Activated CD4-positive, alpha-beta memory T cell treated with anti-CD3 and anti-CD28 coated beads, Interleukin-2, amount 10 ng/mL, durations not matched to agents 7 days and 5 days (primary cell): ENCODE data around the gene VSX2. TPM values are rescaled to one million over a fixed set of nuclear protein-coding genes. Genes with fewer than 3 reads are reported as not detected.

Source experiments
- CTCF ChIA-PET: fragments of 350-600 bp; sonication (Branson Sonifier 250); formaldehyde crosslinking; loops from one replicate; lab custom pipeline; 2021; ENCODE audit warnings: antibody characterized with exemption, inconsistent platforms; lab: Charles Lee
- POLR2A ChIA-PET: fragments of 350-600 bp; sonication (Branson Sonifier 250); formaldehyde crosslinking; loops from one replicate; lab custom pipeline; 2021; ENCODE audit warnings: antibody characterized with exemption; lab: Charles Lee
- DNase-seq: peaks from one replicate; pipeline ENCODE4 v3.0.0-alpha.2; 2020
- H3K27ac Mint-ChIP-seq: one replicate; pipeline ENCODE4 v1.8.0; 2021; ENCODE audit warnings: mild to moderate bottlenecking, mixed read lengths
- H3K27me3 Mint-ChIP-seq: one replicate; pipeline ENCODE4 v1.8.0; 2021; ENCODE audit warnings: mixed read lengths
- H3K36me3 Mint-ChIP-seq: one replicate; pipeline ENCODE4 v1.8.0; 2021; ENCODE audit warnings: low read depth, mixed read lengths
- H3K4me1 Mint-ChIP-seq: one replicate; pipeline ENCODE4 v1.8.0; 2021; ENCODE audit warnings: mixed read lengths
- H3K4me3 Mint-ChIP-seq: one replicate; pipeline ENCODE4 v1.8.0; 2021; ENCODE audit warnings: mild to moderate bottlenecking, mixed read lengths
- H3K9me3 Mint-ChIP-seq: one replicate; pipeline ENCODE4 v1.8.0; 2021; ENCODE audit warnings: mixed read lengths
- total RNA-seq, 2 experiments: library from RNA; stranded (reverse); gene quantifications; one replicate each; pipeline ENCODE4 v1.2.3, GENCODE V29; 2021

VSX2 gene
- total RNA-seq, 2 experiments from 2014 or later = not detected

DNA sequence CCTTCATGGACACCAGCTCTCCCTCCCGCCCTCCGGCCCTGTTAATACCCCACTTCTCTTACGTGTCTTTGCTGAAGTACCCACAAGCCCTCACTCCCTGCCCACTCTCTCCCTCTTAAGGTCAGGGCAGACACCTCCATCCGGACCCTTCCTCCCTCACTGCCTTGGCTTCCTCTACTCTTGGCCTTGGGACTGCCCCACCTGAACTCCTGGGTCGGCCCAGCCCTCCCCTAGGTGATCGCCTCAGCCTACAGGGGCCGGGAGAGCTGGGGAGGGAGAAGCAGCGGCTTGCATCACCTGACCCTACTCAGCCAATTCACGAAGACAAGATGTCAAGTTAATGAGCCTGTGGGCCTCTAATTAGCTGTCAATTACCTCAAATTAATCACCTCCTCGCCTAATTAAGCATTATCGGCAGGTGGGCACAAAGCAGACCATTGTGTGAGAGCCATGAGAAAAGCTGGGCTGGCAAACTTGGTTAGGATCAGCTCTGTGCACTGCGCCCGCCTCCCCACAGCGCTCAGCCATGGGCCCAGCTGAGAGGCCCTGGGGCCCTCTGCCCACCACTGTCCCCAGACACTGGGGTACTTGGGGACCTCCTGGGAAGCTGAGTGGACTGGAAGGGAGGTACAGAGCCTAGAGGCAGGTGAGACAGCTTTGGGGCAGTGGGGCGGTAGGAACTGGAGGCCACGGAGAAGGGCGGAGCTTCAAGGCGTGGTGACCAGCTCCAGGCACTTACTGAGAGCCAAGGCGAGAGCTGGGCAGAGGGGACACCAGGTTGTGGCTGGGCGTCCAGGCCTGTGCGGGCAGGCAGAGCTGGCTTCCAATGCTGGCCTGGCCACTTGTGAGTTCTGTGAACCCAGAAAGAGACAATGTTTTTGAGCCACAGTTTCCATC is 25.1 kb upstream of the VSX2 start:
- ChIA-PET CTCF (no interaction called here), POLR2A (no interaction called here)
- H3K27ac Mint-ChIP-seq = no peak overlapping the region
- H3K27me3 Mint-ChIP-seq = peaks cover 12% of the 10 kb centered on the region
- H3K4me3 Mint-ChIP-seq = no peak overlapping the region
- no peak for DNase-seq
- H3K9me3 Mint-ChIP-seq = no peaks in the 10 kb centered on the region
- no peaks in the 10 kb centered on the region for H3K36me3 Mint-ChIP-seq
- H3K4me1 Mint-ChIP-seq = peaks cover 3% of the 10 kb centered on the region

DNA sequence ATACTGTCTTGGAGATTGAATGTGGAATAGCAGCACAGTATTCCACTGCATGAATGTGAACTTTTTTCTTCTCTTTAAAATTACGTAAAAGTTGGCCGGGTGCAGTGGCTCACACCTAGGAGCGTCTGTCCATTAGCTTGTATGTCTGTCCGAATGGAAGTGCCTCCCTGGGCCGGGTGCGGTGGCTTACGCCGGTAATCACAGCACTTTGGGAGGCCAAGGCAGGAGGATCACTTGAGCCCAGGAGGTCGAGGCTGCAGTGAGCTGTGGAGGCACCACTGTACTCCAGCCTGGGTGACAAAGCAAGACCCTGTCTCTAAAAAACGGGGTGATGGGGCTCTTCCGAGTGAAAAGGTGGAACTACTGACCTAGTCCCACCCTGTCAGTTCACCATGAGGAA is 22.6 kb upstream of the VSX2 start:
- Mint-ChIP-seq H3K27me3 (peaks cover 18% of the 10 kb centered on the region), H3K9me3 (no peaks in the 10 kb centered on the region), H3K4me1 (peaks cover 3% of the 10 kb centered on the region), H3K4me3 (no peak overlapping the region), H3K36me3 (no peaks in the 10 kb centered on the region), H3K27ac (no peak overlapping the region)
- ChIA-PET CTCF (interaction anchor here (1.3 kb wide), 1 partner anchor 35 kb away, joined by 3 read pairs; no protein-coding TSS in a partner anchor), POLR2A (no interaction called here)
- no peak for DNase-seq

DNA sequence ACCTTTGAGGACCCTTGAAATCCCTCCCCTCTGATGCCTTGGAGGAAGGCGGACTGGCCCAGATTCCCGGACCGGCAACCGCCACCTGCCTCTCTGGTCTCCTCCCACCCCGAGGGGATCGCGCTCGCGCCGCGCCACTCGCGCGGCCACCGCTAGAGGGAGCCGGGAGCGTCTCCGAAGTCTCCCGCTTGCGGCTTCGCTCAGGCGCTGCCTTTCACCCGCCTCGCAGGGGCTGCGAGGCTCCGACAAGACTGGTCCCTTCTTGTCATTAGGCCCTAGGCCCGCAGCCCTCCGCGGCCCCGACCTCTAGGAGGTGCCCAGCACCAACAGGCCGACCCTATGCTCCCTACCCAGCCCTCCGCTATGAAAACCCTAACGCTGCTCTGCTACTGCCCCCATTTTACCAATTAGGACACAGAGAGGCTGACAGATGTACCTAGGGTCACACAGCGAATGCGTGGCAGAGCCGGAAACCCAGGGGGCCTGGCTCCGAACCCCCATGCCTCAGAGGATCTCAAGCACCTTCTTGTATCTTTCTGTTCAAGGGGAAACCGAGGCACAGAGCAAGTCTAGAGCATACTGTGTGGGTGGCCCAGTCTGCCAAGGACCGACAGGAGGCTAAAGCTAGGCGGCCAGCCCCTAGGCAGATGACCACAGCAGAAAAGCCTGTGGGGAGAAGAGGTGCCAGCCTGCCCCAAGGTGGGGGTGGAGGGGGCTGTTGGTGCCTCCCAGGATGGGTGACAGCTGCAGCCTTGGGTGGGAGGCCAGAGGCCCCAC is 21.4 kb upstream of the VSX2 start:
- CTCF ChIA-PET = interaction anchor here (1.6 to 2.2 kb wide), 2 partner anchors 8 to 36 kb away, joined by 5 to 13 read pairs; no protein-coding TSS in a partner anchor
- peaks cover 18% of the 10 kb centered on the region for H3K27me3 Mint-ChIP-seq
- no peak overlapping the region for H3K27ac Mint-ChIP-seq
- peaks cover 3% of the 10 kb centered on the region for H3K4me1 Mint-ChIP-seq
- no peaks in the 10 kb centered on the region for H3K9me3 Mint-ChIP-seq
- peak; percentile 73 for DNase-seq
- H3K4me3 Mint-ChIP-seq = no peak overlapping the region
- no peaks in the 10 kb centered on the region for H3K36me3 Mint-ChIP-seq
- POLR2A ChIA-PET = no interaction called here

DNA sequence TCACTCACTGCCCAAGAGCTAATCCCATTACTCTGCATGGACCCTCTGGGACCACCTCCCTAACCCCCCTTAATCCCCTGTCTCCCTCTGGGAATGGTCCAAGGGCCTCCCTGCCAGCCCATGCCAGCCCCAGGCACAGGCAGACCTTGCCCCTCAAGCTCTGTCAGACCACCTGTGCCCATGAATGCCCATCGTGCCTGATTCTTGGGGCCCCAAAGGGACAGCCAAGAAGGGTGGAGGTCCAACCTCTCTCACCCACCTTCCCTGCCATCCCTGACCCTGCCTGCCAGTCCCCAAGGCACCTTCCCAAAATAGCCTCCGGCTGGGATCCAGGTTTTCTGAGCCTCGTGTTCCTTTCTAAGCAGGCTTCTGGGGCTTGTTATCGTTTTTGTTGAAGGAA is 20.8 kb upstream of the VSX2 start:
- ChIA-PET CTCF (interaction anchor here (1.0 to 2.2 kb wide), 3 partner anchors 9 to 35 kb away, joined by 3 to 13 read pairs (median 5); no protein-coding TSS in a partner anchor), POLR2A (no interaction called here)
- H3K4me3 Mint-ChIP-seq = no peak overlapping the region
- no peak for DNase-seq
- no peaks in the 10 kb centered on the region for H3K36me3 Mint-ChIP-seq
- no peaks in the 10 kb centered on the region for H3K9me3 Mint-ChIP-seq
- H3K27ac Mint-ChIP-seq = no peak overlapping the region
- peaks cover 18% of the 10 kb centered on the region for H3K27me3 Mint-ChIP-seq
- peaks cover 3% of the 10 kb centered on the region for H3K4me1 Mint-ChIP-seq

DNA sequence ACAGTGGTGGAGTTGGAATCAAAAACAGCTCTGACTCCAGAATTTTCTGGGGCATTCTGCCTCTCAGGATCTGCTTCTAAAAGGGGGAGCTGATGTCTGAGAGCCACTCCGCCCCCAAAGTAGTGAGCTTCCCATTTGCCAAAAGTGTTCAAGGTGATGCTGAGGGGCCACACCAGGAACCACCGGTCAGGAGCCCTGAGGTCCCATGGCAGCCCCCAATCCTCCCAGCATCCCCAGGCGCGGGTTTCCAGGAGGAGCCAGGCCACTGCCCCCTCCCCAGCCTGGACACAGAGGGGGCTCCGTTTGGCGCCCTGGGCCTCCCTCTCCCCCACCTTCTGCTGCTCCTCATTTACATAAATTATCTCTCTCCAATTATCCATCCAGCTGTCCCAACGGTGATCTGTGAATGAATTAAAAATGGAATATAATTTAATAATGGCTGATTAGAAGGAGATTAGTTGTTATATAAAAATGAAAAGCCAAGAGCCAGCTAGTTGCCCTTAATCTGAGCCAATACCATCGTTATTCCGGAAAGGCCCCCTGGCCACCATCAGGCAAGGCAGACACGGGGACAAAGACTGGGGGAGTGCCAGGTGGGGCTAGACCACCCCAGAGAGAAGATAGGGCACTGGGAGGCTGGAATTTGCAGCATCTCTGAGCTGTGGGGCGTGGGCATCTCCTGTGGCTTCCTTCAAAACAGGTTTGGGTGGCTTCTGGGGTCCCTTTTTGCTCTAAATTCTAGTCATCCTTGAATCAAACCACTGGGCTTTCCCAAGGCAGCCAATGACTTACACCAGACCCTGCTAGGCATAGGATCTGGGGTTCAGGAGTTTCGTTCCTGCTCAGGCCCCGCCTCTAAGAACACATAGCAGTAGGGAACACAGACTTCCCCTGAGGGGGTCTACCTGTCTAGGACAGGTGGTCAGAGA is 19.7 kb upstream of the VSX2 start:
- Mint-ChIP-seq H3K27me3 (peaks cover 18% of the 10 kb centered on the region), H3K27ac (no peak overlapping the region), H3K36me3 (no peaks in the 10 kb centered on the region), H3K4me1 (peaks cover 3% of the 10 kb centered on the region), H3K9me3 (no peaks in the 10 kb centered on the region), H3K4me3 (no peak overlapping the region)
- POLR2A ChIA-PET = no interaction called here
- CTCF ChIA-PET = interaction anchor here (1.0 to 2.2 kb wide), 3 partner anchors 10 to 34 kb away, joined by 3 to 13 read pairs (median 5); no protein-coding TSS in a partner anchor
- DNase-seq = no peak

DNA sequence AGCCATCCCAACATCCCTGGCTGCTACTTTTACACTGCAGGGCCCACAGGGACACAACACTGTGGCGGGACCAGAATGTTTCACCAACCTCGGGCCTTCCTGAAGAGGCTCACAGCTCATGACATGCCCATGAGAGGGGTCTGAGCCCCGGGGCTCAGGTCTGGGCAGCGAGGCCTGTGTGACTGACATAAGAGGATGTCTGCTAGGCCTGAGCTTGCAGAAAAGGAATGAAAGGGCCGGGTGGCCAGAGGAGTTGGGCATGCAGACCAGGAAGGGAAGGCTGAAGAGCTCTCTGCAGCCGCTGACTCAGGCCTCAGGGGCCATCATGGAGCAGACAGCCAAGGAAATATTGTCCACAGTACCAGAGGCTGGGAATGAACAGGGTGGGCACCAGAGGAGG is 18.3 kb upstream of the VSX2 start:
- ChIA-PET CTCF (interaction anchor here (1.4 kb wide), 1 partner anchor 30 kb away, joined by 3 read pairs; no protein-coding TSS in a partner anchor), POLR2A (no interaction called here)
- Mint-ChIP-seq H3K4me1 (peaks cover 3% of the 10 kb centered on the region), H3K4me3 (no peak overlapping the region), H3K27ac (no peak overlapping the region), H3K9me3 (no peaks in the 10 kb centered on the region), H3K27me3 (peaks cover 18% of the 10 kb centered on the region), H3K36me3 (no peaks in the 10 kb centered on the region)
- no peak for DNase-seq

DNA sequence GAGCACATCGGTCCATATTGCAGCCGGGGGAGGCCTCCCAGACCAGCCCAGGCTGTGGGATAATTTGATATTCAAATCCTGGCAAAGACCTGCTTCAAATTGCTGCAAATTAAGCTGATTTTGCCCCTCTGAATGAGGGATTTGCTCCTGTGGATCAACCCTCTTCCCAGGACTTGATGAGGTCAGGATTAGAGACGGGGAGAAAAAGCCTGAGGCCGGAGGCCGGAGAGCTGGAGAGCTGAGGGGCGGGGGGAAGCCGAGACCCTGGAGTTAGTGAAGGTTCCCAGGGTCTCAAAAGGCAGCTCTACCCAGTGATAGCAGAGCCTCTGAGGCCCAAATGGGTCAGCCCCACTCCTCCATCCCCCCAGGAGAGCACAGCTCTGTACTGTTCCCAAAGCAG is 17.5 kb upstream of the VSX2 start:
- Mint-ChIP-seq H3K27ac (no peak overlapping the region), H3K27me3 (peaks cover 16% of the 10 kb centered on the region), H3K36me3 (no peaks in the 10 kb centered on the region), H3K9me3 (no peaks in the 10 kb centered on the region), H3K4me3 (no peak overlapping the region), H3K4me1 (peaks cover 3% of the 10 kb centered on the region)
- no peak for DNase-seq
- CTCF ChIA-PET = interaction anchor here (1.4 kb wide), 1 partner anchor 29 kb away, joined by 3 read pairs; no protein-coding TSS in a partner anchor
- POLR2A ChIA-PET = no interaction called here

DNA sequence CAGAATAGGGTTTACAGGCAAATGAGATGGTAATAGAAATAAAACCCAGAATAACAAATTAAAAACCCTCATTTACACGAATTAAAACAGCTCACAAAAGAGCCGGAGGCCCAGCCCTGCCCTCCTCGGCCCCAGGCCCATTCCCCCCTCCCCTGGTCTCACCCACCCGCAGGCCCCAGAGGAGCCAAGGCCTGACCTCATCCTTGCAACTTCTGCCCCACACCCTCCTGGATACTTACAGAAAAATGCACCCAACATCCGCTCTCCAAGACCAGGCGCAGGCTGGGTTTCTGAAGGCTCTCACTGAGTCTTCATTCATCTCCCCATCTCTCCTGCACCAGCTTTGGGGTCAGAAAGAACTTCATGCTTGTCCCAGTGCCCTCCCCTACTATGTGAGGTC is 16.2 kb upstream of the VSX2 start:
- Mint-ChIP-seq H3K9me3 (no peaks in the 10 kb centered on the region), H3K27ac (no peak overlapping the region), H3K4me1 (no peaks in the 10 kb centered on the region), H3K27me3 (peaks cover 19% of the 10 kb centered on the region), H3K4me3 (no peak overlapping the region), H3K36me3 (no peaks in the 10 kb centered on the region)
- CTCF ChIA-PET = no interaction called here
- POLR2A ChIA-PET = no interaction called here
- DNase-seq = no peak

DNA sequence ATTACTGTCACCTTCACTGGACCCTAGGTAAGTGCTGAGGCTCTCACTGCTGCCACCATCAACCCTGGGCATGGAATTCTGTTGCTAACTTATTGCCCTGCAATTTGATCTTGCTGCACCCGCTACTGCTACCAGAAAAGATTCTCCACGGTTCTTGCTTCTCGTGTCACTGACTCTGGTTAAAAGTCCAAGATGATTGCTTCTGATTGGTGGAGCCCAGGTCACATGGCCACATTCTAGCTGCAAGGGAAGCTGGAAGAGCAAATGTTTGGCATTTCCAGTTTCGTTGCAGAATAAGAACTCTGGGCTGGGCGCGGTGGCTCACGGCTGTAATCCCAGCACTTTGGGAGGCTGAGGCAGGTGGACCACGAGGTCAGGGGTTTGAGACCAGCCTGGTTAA is 7.5 kb upstream of the VSX2 start:
- no peak overlapping the region for H3K4me3 Mint-ChIP-seq
- ChIA-PET POLR2A (no interaction called here), CTCF (no interaction called here)
- DNase-seq = no peak
- no peaks in the 10 kb centered on the region for H3K4me1 Mint-ChIP-seq
- H3K9me3 Mint-ChIP-seq = peaks cover 2% of the 10 kb centered on the region
- H3K36me3 Mint-ChIP-seq = no peaks in the 10 kb centered on the region
- H3K27ac Mint-ChIP-seq = no peak overlapping the region
- peaks cover 42% of the 10 kb centered on the region for H3K27me3 Mint-ChIP-seq

DNA sequence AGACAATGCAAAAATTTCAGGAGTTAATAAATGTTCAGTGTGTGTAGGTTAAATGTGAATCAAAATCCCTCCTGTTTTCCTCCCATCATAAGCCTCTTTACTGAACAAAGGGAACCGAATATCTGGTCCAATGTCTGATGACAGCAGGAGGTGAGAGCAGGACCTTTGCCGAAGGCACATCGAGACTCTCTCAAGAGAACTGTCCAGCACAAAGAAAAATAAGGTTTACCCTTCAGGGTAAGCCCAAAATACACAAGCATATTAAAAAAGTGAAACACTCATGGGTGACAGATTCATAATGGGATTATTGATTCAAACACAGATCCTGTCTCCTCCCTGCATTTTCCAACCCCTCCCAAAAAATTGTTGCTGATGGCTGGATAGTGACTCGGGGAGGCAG is 4.2 kb upstream of the VSX2 start:
- peaks cover 2% of the 10 kb centered on the region for H3K9me3 Mint-ChIP-seq
- ChIA-PET CTCF (no interaction called here), POLR2A (no interaction called here)
- peaks cover 51% of the 10 kb centered on the region for H3K27me3 Mint-ChIP-seq
- no peak for DNase-seq
- H3K4me3 Mint-ChIP-seq = no peak overlapping the region
- no peak overlapping the region for H3K27ac Mint-ChIP-seq
- peaks cover 3% of the 10 kb centered on the region for H3K4me1 Mint-ChIP-seq
- no peaks in the 10 kb centered on the region for H3K36me3 Mint-ChIP-seq

DNA sequence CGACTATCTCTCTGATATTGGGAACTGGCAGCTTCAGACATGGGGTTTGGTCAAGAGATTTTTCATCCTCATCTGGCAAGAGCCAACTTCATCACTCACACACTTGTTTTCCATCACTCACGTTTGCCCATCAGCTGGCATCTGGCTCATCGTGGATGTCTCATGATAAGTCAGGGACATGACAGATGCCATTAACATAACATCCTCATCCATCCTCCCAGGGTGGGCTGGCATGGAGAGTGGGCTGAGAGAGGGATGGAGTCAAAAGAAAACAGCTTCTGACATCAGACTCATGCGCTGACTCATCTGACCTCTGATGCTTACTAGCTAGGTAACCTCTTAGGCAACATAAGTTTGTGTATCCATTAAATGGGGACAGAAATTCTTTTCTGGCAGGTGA is 1.8 kb upstream of the VSX2 start:
- no peaks in the 10 kb centered on the region for H3K9me3 Mint-ChIP-seq
- peaks cover 17% of the 10 kb centered on the region for H3K4me1 Mint-ChIP-seq
- no peak overlapping the region for H3K27ac Mint-ChIP-seq
- no peak overlapping the region for H3K4me3 Mint-ChIP-seq
- ChIA-PET CTCF (no interaction called here), POLR2A (no interaction called here)
- no peak for DNase-seq
- H3K36me3 Mint-ChIP-seq = no peaks in the 10 kb centered on the region
- peaks cover 64% of the 10 kb centered on the region for H3K27me3 Mint-ChIP-seq
